ENCODE data around the gene CDK19.

The CDK19 gene

DNA sequence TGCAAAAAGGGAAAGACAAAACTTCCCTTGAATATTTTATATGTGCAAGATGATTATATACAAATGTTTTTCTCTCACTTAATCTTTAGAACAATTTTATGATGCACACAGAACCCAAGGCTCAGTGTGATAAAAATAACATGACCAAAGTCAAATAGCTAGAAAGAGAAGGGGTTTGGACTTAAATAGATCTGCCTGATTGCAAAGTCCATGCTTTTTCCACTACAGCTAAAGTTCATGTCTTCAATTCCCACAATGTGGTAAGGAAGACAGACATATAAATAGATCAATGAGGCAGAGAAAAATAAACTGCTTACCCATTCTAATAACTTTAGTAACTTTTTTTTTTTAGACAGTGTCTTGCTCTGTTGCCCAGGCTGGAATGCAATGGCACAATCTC, 143.8 kb downstream of the CDK19 start:
- CTCF ChIA-PET, result no interaction called here
- POLR2A ChIA-PET, result interaction anchor here (1.3 to 1.5 kb wide), 2 partner anchors 203 to 287 kb away, joined by 3 to 4 read pairs; partner anchors contain the start of genes AMD1 and GTF3C6
- DNase-seq (ENCODE audit: extremely low spot score), result no peak
- TF ChIP-seq TARDBP (IDR thresholded peaks at IDR 0.05) (no peak), ARNT (IDR thresholded peaks at IDR 0.05) (no peak), NFRKB (IDR thresholded peaks at IDR 0.05) (no peak), L3MBTL2 (conservative IDR thresholded peaks at IDR 0.05) (no peak), SP1 (IDR thresholded peaks at IDR 0.05) (no peak), CTBP1 (IDR thresholded peaks at IDR 0.05; ENCODE audit: borderline replicate concordance) (no peak), HDGF (IDR thresholded peaks at IDR 0.05; ENCODE audit: borderline replicate concordance) (no peak), BHLHE40 (IDR thresholded peaks at IDR 0.05; ENCODE audit: borderline replicate concordance) (no peak), FOXA1 (IDR thresholded peaks at IDR 0.05) (no peak), ELF4 (IDR thresholded peaks at IDR 0.05) (no peak), LEF1 (IDR thresholded peaks at IDR 0.05; ENCODE audit: borderline replicate concordance) (no peak), PKNOX1 (IDR thresholded peaks at IDR 0.05) (no peak), FOXK2 (IDR thresholded peaks at IDR 0.05) (no peak), ZNF384 (IDR thresholded peaks at IDR 0.05) (no peak), FOXM1 (IDR thresholded peaks at IDR 0.05; ENCODE audit: borderline replicate concordance) (no peak), SUZ12 (IDR thresholded peaks at IDR 0.05) (no peak)

GRCh38 chr6:110665600-110665999, 149.7 kb downstream of the CDK19 start:
- CTCF ChIA-PET, result no interaction called here
- TF ChIP-seq TARDBP (IDR thresholded peaks at IDR 0.05) (no peak), BHLHE40 (IDR thresholded peaks at IDR 0.05; ENCODE audit: borderline replicate concordance) (no peak), FOXA1 (IDR thresholded peaks at IDR 0.05) (no peak), ZNF384 (IDR thresholded peaks at IDR 0.05) (no peak), SP1 (IDR thresholded peaks at IDR 0.05) (no peak), SUZ12 (IDR thresholded peaks at IDR 0.05) (no peak), LEF1 (IDR thresholded peaks at IDR 0.05; ENCODE audit: borderline replicate concordance) (no peak), ARNT (IDR thresholded peaks at IDR 0.05) (no peak), FOXK2 (IDR thresholded peaks at IDR 0.05) (no peak), CTBP1 (IDR thresholded peaks at IDR 0.05; ENCODE audit: borderline replicate concordance) (no peak)
- no peak for DNase-seq (ENCODE audit: extremely low spot score)
- POLR2A ChIA-PET, result no interaction called here

DNA sequence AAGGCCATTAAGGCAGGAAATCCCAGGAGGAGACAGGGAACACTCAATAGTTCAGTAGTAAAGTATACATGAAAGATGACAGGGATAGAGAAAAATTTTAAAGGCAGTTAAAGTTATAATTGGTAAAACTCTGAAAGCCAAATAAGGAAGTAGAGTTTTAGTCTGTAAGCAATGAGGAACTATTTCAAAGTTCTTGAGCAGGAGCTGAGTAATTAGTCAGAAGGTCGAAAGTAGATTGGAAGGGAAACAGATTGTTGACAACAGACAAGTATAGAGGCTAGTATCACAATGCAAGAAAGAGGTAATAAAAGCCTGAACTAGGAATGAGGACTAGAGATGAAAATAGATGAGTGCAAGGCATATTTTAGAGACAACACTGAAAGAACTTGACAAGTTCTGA, 150.3 kb downstream of the CDK19 start:
- CTCF ChIA-PET, result no interaction called here
- POLR2A ChIA-PET, result no interaction called here
- no peak for TF ChIP-seq BHLHE40 (IDR thresholded peaks at IDR 0.05; ENCODE audit: borderline replicate concordance)
- no peak for TF ChIP-seq LEF1 (IDR thresholded peaks at IDR 0.05; ENCODE audit: borderline replicate concordance)
- no peak for TF ChIP-seq CTBP1 (IDR thresholded peaks at IDR 0.05; ENCODE audit: borderline replicate concordance)
- TF ChIP-seq FOXA1 (IDR thresholded peaks at IDR 0.05), result no peak
- no peak for TF ChIP-seq ELF4 (IDR thresholded peaks at IDR 0.05)
- TF ChIP-seq NFRKB (IDR thresholded peaks at IDR 0.05), result no peak
- TF ChIP-seq SP1 (IDR thresholded peaks at IDR 0.05), result no peak
- no peak for TF ChIP-seq ZNF384 (IDR thresholded peaks at IDR 0.05)
- TF ChIP-seq FOXM1 (IDR thresholded peaks at IDR 0.05; ENCODE audit: borderline replicate concordance), result no peak
- TF ChIP-seq ARNT (IDR thresholded peaks at IDR 0.05), result no peak
- no peak for TF ChIP-seq SUZ12 (IDR thresholded peaks at IDR 0.05)
- no peak for TF ChIP-seq PKNOX1 (IDR thresholded peaks at IDR 0.05)
- DNase-seq (ENCODE audit: extremely low spot score), result no peak

DNA sequence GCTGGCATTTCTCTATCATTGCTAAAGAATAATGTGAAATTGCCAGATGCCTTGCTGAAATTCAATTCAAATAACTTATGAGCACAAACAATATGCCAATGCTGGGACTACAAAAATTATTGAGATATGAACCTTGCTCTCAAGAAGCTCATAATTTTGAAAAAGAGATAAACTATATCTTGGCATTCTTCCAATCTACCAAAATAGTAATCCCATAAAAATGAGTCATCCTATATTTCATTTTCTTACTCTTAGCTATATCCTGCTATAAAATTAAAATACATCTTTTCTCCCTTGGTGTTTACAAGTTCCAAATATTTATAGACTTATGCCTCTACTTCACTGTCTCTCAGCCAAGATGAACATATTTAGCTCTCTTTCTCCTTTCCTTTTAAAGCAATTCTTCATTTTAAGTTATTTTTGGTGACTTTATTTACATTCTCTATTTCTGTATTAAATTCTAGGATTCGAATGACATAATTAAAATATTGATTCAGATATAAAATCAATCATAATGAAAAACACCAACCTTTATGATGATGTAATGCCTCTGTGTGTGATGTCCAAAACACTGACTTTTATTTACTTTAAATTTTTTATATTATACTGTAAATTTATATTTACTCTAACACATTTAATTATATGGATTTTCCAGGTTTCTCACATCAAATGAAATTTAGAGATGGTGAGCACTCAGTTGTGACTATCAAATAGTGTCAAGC, 152.6 kb downstream of the CDK19 start:
- no peak for DNase-seq (ENCODE audit: extremely low spot score)
- no peak for TF ChIP-seq ZNF384 (IDR thresholded peaks at IDR 0.05)
- no peak for TF ChIP-seq FOXK2 (IDR thresholded peaks at IDR 0.05)
- no peak for TF ChIP-seq FOXM1 (IDR thresholded peaks at IDR 0.05; ENCODE audit: borderline replicate concordance)
- no peak for TF ChIP-seq BHLHE40 (IDR thresholded peaks at IDR 0.05; ENCODE audit: borderline replicate concordance)
- TF ChIP-seq PKNOX1 (IDR thresholded peaks at IDR 0.05), result no peak
- no peak for TF ChIP-seq NFRKB (IDR thresholded peaks at IDR 0.05)
- no peak for TF ChIP-seq ELF4 (IDR thresholded peaks at IDR 0.05)
- TF ChIP-seq TARDBP (IDR thresholded peaks at IDR 0.05), result no peak
- TF ChIP-seq LEF1 (IDR thresholded peaks at IDR 0.05; ENCODE audit: borderline replicate concordance), result no peak
- no peak for TF ChIP-seq ARNT (IDR thresholded peaks at IDR 0.05)
- TF ChIP-seq FOXA1 (IDR thresholded peaks at IDR 0.05), result no peak
- TF ChIP-seq SUZ12 (IDR thresholded peaks at IDR 0.05), result no peak
- no peak for TF ChIP-seq L3MBTL2 (conservative IDR thresholded peaks at IDR 0.05)
- no peak for TF ChIP-seq CTBP1 (IDR thresholded peaks at IDR 0.05; ENCODE audit: borderline replicate concordance)
- CTCF ChIA-PET, result no interaction called here
- POLR2A ChIA-PET, result no interaction called here

DNA sequence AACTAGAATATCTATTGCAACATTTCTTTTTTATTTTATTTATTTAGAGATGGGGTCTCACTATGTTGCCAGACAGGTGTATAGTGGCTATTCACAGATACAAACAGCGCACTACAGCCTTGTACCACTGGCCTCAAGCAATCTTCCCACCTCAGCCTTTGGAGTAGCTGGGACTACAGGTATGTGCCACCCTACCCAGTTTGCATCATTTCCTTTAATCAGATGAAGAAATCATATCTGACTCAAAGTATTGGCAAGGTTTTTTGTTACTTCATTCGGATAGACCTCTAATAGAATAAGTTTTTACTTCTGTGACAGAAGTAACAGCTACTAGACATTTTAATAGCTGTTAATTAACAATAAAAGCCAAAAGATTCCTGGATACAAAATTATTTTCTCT, 153.9 kb downstream of the CDK19 start:
- no peak for DNase-seq (ENCODE audit: extremely low spot score)
- POLR2A ChIA-PET, result no interaction called here
- TF ChIP-seq SP1 (IDR thresholded peaks at IDR 0.05), result no peak
- CTCF ChIA-PET, result interaction anchor here (0.6 kb wide), 1 partner anchor 348 kb away, joined by 6 read pairs; no protein-coding TSS in a partner anchor

- TF ChIP-seq ELF4 (IDR thresholded peaks at IDR 0.05) (no peak), FOXM1 (IDR thresholded peaks at IDR 0.05; ENCODE audit: borderline replicate concordance) (no peak), HDGF (IDR thresholded peaks at IDR 0.05; ENCODE audit: borderline replicate concordance) (no peak)
- no peak for DNase-seq (ENCODE audit: extremely low spot score)
- ChIA-PET CTCF (interaction anchor here (0.6 kb wide), 1 partner anchor 176 kb away, joined by 5 read pairs; no protein-coding TSS in a partner anchor), POLR2A (no interaction called here)
Measured at GRCh38 chr6:110660066-110660655, 155.1 kb downstream of the CDK19 start.

Measured in HEK293T (cell line).